Stimulated activated effector memory CD8-positive, alpha-beta T cell treated with anti-CD3 and anti-CD28 coated beads, Interleukin-12 subunit alpha, Interleukin-12 subunit beta, amount 100 ng/mL, for 72 hours (primary cell): ENCODE results near the gene INF2.
A peak's percentile ranks its signal among the peaks of the same experiment; 100 is the strongest.

Experiments used
- ATAC-seq: fragments of 150-1000 bp; cut with Tn5 transposase; 2 replicates; pipeline ENCODE4 v1.10.0; 2021
- DNase-seq, 2 donors: peaks; one replicate each; pipeline ENCODE4 v3.0.0; 2021 to 2022; ENCODE audit warnings: low spot score in 2 of 2
- H3K27ac Mint-ChIP-seq: one replicate; pipeline ENCODE4 v1.8.0; 2022; ENCODE audit warnings: mild to moderate bottlenecking, mixed read lengths
- H3K36me3 Mint-ChIP-seq: one replicate; pipeline ENCODE4 v1.8.0; 2022; ENCODE audit warnings: mild to moderate bottlenecking, mixed read lengths
- H3K4me1 Mint-ChIP-seq: one replicate; pipeline ENCODE4 v1.8.0; 2022; ENCODE audit warnings: mixed read lengths
- H3K4me3 Mint-ChIP-seq: one replicate; pipeline ENCODE4 v1.8.0; 2022; ENCODE audit warnings: mild to moderate bottlenecking, mixed read lengths
- H3K9me3 Mint-ChIP-seq: one replicate; pipeline ENCODE4 v1.8.0; 2022; ENCODE audit warnings: mixed read lengths

INF2 gene

DNA sequence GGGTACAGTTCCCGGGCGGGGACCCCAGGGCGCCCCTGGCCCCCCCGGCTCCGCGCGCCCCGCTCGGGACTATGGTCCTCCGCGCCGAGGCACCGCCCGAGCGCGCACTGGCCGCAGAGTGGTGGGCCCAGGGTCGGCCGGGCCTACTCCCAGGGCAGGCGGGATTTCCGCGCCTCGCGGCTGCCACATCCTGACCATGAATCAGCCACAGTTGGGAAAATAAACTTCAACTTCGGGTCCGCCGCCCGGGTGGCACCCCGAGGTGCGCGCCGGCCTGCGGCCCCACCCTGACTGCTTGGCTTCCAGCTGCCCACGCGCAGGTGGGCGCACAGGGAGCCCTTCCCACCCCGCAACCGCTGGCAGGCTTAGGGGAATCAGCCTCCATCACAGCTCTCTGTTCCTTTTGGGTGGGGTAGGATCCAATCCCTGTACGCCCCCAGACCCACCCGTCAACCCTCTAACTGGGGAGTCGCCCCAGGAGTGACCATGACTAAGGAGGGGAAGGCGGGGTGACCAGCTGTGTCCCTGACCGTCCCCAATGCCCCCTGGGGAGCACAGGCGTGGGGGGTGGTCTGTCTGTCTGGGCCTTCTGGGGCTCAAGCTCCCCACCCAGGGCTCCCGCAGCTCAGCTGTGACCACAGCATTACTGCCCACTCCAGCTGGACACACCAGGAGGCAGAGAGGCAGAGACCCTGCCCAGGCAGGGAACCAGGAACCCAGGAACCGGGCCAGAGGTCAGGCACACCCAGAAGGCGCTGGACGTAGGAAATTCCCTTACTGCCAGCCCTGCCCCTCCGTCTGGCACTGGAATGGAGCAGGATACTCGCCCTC, 678 bp downstream of the INF2 start:
- Mint-ChIP-seq H3K4me1 (peaks cover 28% of the 10 kb centered on the region), H3K36me3 (peaks cover 7% of the 10 kb centered on the region), H3K4me3 (peak overlapping the region; percentile 71), H3K27ac (peak overlapping the region; percentile 68), H3K9me3 (no peaks in the 10 kb centered on the region)
- DNase-seq: no peak
- ATAC-seq: peak; percentile 43

DNA sequence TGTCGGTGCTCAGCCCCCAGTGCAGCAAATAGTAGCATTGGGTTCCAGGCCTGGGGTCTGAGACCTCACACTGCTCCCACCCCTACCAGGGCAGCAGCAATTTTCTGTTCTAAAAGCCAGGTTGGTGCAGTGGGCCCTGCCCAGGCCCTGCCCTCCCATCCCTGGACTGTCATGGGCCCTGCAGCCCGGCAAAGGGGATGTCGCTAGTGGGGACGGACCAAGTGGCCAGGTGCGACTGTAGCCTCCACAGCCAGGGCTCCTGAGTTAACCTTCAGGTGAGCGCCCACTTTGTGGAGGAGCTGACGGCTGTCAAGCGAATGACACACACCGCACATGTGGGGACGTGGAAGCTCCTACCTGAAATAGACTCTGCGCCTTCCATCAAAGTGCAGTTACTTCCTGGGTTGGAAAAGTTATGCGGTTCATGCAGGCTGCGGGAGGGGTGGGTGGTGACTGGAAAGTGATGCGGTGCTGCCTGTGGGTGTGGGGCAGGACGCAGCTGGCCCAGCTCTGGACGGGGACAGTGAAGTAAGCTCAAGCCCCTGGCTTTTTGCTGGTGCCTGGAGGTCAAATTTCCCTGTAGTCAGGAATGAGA, 1.5 kb downstream of the INF2 start:
- Mint-ChIP-seq H3K4me3 (peak overlapping the region; percentile 71), H3K4me1 (peaks cover 32% of the 10 kb centered on the region), H3K36me3 (peaks cover 7% of the 10 kb centered on the region), H3K9me3 (no peaks in the 10 kb centered on the region), H3K27ac (peak overlapping the region; percentile 68)
- DNase-seq (no peak), ATAC-seq (no peak)

DNA sequence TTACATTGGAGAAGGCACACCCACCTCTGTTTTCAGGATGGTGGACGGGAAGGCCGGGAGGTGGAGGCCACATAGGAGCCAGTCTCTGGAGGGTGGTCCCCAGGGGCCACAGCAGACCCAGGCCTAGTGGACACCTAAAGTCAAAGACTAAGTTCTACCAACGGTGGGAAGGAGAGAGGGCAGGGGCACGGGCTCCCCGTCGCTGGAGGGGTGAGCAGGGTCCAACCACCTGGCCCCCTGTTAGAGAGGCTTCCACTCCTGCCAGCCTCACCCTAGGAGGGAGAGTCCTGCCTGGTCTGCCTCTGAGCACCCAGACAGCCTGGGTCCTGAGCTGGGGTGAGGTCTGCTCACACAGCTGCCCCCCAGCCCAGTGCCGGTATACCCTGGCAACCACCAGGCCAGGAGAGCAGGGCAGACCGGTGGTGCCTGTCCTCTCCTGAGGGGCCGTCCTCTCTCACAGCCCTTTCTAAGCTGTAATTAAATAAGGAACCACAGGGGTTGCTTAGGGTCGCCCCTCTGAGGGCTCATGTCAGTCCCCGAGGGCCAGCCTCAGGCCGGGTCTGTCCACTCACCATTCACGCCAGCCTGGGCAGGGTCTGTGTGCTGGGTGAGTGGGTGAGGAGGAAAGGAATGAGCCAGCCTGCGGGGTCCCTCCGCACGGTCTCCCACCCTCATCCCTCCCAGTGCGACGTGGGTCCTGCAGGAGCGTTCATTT, 2.3 kb downstream of the INF2 start:
- no peak for ATAC-seq
- no peak overlapping the region for H3K27ac Mint-ChIP-seq
- peaks cover 7% of the 10 kb centered on the region for H3K36me3 Mint-ChIP-seq
- DNase-seq: no peak
- H3K4me3 Mint-ChIP-seq: peak overlapping the region; percentile 71
- H3K4me1 Mint-ChIP-seq: peaks cover 37% of the 10 kb centered on the region
- no peaks in the 10 kb centered on the region for H3K9me3 Mint-ChIP-seq

DNA sequence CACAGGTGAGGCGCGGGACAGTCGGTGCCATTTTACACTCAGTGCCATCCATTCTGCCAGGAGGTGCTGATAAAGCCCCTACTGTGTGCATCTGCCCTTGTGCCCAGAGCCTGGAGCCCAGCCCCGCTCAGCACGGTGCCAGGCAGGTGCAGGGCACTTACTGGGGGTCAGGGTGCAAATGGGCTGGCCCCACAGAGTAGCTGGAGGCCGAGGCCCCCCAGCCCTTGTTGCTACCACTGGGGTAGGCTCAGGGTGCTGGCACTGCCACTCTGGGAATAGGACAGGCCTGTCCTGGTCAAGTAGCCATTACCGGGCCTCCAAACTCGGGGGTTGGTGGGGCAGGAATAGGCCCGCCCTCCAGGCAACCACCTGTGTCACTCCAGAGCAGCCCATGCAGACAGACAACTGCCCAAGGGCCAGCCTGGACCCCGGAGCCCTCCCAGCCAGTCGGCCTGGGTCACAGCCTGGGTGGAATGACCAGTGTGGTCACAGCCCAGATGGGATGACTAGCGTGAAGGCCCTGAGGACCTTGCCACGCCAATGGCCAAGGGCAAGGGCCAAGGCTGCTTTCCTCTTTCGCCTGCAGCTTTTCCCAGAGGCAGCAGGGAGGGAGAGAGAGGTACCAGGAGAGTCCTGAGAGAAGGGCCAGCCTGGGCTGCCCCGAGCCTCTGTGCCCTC, 3.0 kb downstream of the INF2 start:
- DNase-seq (no peak), ATAC-seq (no peak)
- Mint-ChIP-seq H3K4me1 (peaks cover 30% of the 10 kb centered on the region), H3K36me3 (peaks cover 7% of the 10 kb centered on the region), H3K4me3 (no peak overlapping the region), H3K9me3 (no peaks in the 10 kb centered on the region), H3K27ac (no peak overlapping the region)

DNA sequence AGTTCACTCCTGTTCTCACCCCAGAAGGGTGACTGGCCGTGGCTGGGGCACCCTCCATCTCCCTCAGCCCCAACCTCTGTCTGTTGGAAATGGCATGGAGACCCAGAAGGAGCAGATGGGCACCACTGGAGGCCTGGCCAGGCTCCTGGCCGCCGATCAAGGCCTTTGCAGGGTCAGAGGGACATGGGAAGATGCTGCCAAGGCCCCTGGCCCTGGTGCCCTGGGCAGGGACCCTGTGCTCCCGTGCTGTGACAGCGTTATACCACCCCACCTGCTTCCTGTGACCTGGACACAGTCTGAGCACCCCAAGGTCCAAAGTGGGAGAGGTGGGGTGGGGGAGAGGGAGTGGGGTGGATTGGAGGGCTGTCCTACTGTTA, 3.5 kb downstream of the INF2 start:
- ATAC-seq (no peak), DNase-seq (no peak)
- no peak overlapping the region for H3K27ac Mint-ChIP-seq
- peaks cover 7% of the 10 kb centered on the region for H3K36me3 Mint-ChIP-seq
- peaks cover 25% of the 10 kb centered on the region for H3K4me1 Mint-ChIP-seq
- H3K4me3 Mint-ChIP-seq: no peak overlapping the region
- H3K9me3 Mint-ChIP-seq: no peaks in the 10 kb centered on the region

DNA sequence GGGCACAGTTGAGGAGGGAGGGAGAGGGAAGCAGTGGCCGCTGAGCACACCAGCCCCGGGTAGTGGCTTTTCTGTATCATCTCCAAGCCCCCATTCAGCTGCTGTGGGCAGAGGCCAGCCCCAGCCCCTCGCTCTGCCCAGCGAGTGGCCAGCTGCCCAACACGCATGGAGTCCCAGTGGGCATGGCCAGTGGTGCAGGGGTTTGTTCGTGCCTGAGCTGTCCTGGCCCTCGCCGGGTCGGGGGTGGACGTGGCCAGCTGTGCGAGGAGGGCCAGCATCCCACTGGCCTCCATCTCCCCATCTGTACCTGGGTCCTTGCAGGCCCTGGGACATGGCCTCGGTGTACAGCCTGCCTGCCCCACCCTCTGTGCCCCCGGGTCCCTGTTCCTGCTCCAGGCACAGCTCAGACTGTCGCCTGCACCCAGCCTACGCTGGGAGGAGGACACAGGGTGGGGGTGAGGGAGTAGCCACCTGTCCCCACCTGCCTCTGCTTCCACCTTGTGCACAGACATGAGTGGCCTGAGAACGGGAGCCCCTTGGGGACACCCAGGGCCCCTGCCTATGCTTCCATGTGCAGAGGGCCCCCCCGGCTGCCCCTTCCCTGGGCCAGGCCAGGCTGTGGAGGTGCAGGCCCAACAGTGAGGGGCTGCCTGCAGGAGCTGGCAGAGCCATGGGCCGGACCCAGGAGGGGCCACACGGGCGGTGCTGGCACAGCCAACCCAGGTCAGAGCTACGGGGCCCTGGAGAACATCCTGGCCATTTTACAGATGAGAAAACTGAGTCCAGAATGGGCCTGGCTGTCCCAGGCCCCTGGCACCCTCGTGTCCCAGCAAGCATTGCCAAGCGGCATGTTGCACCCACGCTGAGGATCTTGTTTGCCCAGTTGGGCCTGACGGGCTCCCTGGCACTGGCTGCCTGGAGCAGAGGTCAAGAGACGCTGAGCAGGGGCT, 4.3 kb downstream of the INF2 start:
- DNase-seq (no peak), ATAC-seq (no peak)
- no peaks in the 10 kb centered on the region for H3K9me3 Mint-ChIP-seq
- peak overlapping the region; percentile 87 for H3K27ac Mint-ChIP-seq
- no peak overlapping the region for H3K4me3 Mint-ChIP-seq
- peaks cover 7% of the 10 kb centered on the region for H3K36me3 Mint-ChIP-seq
- H3K4me1 Mint-ChIP-seq: peaks cover 24% of the 10 kb centered on the region

DNA sequence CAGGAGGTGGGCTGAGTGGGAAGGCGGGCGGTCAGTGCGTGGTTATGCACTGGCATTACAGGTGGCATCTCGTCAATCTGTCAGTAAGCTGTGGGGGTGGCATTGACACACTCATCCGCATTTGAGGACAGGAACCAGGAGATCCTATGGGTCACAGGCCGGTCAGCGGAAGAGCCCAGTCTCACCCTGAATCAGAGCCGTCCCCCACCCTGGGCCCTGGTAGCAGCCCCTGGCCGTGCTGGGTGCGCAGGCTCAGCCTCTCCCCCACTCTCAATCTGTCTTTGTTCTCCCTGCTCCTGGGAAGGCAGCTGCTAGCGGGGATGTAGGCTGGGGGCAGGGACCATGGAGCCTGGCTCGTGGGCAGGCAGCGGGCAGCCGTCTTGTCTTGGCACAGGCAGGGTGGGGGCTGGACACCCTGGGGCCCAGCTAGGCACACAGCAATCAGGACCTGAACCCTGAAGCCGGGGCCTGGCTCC, 5.1 kb downstream of the INF2 start:
- Mint-ChIP-seq H3K4me3 (peak overlapping the region; percentile 25), H3K27ac (peak overlapping the region; percentile 87), H3K9me3 (no peaks in the 10 kb centered on the region), H3K36me3 (peaks cover 7% of the 10 kb centered on the region), H3K4me1 (peaks cover 24% of the 10 kb centered on the region)
- DNase-seq (no peak), ATAC-seq (no peak)

DNA sequence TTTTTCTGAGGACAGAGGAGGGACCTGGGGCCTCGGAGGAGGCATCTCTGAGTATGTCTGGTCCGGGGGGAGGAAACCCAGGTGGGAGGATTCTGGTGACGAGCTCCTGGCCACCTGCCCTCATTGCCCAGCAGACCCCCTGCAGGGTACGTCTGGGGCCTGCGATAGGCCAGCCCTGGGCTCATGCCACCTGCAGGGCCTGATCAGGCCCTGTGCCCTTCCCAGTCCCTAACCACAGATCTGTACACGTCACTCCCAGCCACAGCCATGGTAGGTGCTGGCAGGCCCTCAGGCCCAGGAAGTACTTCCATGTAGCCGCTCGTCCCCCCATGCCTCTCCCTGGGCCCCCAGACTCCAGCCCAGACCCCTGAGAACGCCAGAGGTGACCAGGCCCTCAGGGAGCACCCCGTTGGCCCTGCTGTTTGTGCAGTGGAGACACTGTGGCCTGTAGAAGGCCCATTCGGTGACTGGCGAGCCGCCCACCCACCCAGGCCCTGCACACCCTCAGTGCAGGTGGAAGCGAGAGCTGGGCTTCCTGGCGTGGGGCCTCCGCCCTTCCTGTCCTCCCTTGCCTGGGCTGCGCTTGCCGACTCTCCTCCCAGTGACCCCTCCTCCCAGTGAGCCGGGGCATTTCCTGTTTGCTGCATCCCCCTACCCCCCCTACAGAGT, 5.7 kb downstream of the INF2 start:
- ATAC-seq: peak; percentile 67
- DNase-seq: no peak
- H3K27ac Mint-ChIP-seq: peak overlapping the region; percentile 87
- peaks cover 24% of the 10 kb centered on the region for H3K4me1 Mint-ChIP-seq
- peaks cover 7% of the 10 kb centered on the region for H3K36me3 Mint-ChIP-seq
- H3K4me3 Mint-ChIP-seq: peak overlapping the region; percentile 25
- no peaks in the 10 kb centered on the region for H3K9me3 Mint-ChIP-seq

DNA sequence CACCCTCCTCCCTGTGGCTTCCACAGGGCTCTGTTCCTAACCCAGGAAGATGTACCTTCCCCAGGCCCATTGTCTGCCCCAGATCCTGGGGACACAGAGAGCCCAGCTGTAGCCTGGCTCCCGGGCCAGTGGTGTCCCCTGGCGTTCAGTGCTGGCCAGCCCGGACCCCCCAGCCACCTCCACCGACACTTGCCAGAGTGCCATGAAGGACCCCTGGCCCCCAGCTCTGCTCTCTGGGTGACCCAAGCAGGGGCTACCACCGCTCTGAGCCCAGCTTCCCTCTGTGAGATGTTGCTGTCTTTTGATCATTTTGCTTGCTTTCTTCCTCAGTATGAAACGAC, 6.2 kb downstream of the INF2 start:
- DNase-seq (no peak), ATAC-seq (no peak)
- H3K4me3 Mint-ChIP-seq: peak overlapping the region; percentile 25
- H3K4me1 Mint-ChIP-seq: peaks cover 24% of the 10 kb centered on the region
- no peaks in the 10 kb centered on the region for H3K9me3 Mint-ChIP-seq
- peaks cover 7% of the 10 kb centered on the region for H3K36me3 Mint-ChIP-seq
- peak overlapping the region; percentile 87 for H3K27ac Mint-ChIP-seq

DNA sequence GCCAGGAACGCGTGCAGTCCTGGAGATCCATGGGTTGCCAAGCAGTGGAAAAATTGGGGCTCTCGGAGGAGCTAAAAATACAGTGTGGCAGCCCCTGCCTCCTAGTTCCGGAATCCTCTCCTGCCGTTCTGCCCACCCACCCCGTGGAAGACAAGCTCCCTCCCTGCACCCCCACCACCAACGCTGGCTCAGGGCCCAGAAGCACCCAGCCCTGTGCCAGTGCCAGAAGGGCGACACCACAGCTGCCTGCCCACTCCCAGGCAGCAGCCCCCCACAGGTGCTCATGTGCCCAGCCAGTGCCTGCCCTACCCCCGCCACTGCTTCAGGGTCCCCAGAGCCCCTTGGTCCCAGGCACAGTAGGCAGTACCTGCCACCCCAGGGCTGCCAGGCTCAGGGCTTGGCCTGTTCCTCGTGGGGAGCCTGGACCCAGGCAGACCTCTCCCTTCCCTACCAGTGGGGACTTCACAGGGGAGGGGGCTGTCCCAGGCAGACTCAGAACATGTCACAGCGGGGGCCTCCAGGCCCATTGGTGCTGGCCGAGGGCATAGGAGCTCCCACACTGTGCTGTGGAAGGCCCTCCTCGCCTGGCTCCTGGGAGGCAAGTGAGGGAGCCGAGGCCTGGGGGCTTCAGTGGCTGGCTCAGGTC, 7.4 kb downstream of the INF2 start:
- no peak overlapping the region for H3K27ac Mint-ChIP-seq
- H3K4me1 Mint-ChIP-seq: peaks cover 24% of the 10 kb centered on the region

DNA sequence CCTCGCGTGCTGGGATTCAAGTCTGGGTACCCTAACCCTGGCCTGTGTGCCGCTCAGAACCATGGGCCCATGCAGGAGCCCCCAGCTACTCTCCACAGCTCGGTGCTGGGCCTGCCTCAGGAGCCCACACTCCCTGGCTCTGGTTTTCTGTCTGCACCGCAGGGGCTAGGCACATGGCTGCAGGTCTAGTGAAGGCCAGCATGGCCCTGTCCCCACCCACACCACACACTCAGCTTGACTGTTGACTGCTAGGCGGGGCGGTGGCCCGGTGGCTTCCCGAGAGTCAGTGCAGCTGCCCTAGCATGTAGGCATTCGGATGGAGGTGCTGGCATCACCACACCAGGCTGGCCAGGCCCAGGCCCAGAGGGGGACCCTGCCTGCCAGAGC, 7.9 kb downstream of the INF2 start:
- no peak overlapping the region for H3K4me3 Mint-ChIP-seq
- no peak overlapping the region for H3K27ac Mint-ChIP-seq
- no peak for ATAC-seq
- H3K9me3 Mint-ChIP-seq: no peaks in the 10 kb centered on the region
- H3K4me1 Mint-ChIP-seq: peaks cover 24% of the 10 kb centered on the region
- DNase-seq: no peak
- peaks cover 13% of the 10 kb centered on the region for H3K36me3 Mint-ChIP-seq

More for the DNA sequence above, 7.4 kb downstream of the INF2 start:
- DNase-seq (no peak), ATAC-seq (no peak)
- H3K4me3 Mint-ChIP-seq: no peak overlapping the region
- peaks cover 9% of the 10 kb centered on the region for H3K36me3 Mint-ChIP-seq
- H3K9me3 Mint-ChIP-seq: no peaks in the 10 kb centered on the region

DNA sequence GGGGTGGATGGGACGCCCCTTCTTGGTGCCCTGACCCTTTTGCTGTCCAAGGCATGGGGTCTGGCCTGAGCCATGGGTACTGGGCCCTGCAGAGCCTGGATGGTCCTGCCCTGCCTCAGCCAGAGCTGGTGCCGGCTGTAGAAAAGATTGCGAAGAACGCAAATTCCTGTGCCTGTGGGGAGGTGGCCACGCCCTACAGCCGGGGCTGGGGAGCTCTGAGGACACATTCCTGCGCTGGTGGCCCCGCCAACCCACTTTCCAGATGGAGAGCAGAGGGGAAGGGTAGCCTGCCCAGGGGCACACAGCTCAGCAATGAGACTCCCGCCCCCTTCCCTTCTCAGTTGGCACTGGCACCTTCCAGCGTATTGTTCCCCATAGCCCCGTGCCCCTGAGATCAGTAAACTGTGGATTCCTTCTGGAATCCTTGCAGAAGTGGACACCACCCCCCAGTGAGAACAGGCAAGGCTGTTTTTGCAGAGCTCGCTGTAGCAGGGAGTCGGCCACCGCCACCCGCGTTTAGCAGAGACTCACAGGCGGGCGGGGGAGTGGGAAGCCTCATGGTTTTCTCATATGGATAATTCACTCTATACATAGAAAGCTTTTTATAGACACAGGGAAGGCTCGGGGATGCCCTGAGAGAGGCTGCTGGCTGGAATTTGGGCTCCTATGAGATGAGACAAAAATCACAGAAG, 8.6 kb downstream of the INF2 start:
- Mint-ChIP-seq H3K36me3 (peaks cover 13% of the 10 kb centered on the region), H3K4me1 (peaks cover 24% of the 10 kb centered on the region), H3K4me3 (no peak overlapping the region), H3K27ac (no peak overlapping the region), H3K9me3 (no peaks in the 10 kb centered on the region)
- ATAC-seq: no peak
- no peak for DNase-seq

DNA sequence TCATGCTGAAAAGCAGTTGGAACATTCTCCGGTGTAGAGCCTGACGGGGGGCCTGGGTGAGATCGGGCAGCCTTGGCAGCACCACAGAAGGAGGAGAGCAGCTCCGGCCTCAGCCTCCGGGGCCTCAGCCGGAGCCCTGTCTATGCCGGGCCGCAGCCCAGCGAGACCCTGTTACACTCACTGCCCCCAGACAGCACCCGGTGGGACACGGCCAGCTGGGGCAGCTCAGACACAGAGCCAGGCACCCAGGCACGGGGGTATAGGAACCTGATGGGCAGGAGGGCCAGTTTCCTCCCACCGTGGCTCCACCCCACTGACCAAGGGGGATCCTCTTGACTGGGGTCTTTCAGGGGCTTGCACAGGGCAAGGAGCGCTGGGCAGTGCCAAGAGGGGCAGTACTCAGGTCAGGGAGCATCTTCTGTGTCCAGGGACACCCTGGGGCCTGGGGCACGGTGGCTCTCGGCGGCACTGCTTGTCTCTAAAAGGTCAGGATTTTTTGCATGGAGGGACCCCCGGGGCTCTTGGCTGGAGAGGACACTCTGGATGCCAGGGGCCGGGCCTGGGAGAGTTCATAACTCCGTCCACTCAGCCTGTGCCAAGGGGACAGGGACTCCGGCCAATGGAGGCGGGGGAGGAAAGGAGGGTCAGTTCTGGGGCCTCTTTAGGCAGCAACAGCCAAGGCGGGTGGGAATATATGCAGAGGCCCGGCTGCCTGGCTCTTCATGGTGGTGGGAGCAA, 9.4 kb downstream of the INF2 start:
- DNase-seq (no peak), ATAC-seq (no peak)
- Mint-ChIP-seq H3K4me3 (no peak overlapping the region), H3K4me1 (peaks cover 24% of the 10 kb centered on the region), H3K9me3 (no peaks in the 10 kb centered on the region), H3K36me3 (peaks cover 13% of the 10 kb centered on the region), H3K27ac (no peak overlapping the region)
